Stimulated activated naive B cell treated with anti-CD40 and anti-IgM and Interleukin-4, amounts not matched to agents 10 μg/mL and 1 μg/mL and 100 μg/mL, for 72 hours (primary cell): ENCODE data around the gene SHLD2.
"Not testable (repeated sequence)": the region's sequence is repeated elsewhere in the genome, so short reads cannot be mapped to it uniquely, and the experiment has no call there.

Experiments used
- ATAC-seq, 2 donors: fragments of 150-1000 bp; cut with Tn5 transposase; replicated peaks; 2 replicates each; pipeline ENCODE4 v1.10.0; 2021; ENCODE audit warnings: moderate library complexity in 1 of 2
- DNase-seq: peaks from one replicate; pipeline ENCODE4 v3.0.0; 2021
- H3K27ac Mint-ChIP-seq: one replicate; pipeline ENCODE4 v1.8.0; 2022; ENCODE audit warnings: mild to moderate bottlenecking, mixed read lengths
- H3K27me3 Mint-ChIP-seq, 2 donors: one replicate each; pipeline ENCODE4 v1.8.0; 2022; ENCODE audit warnings: mixed read lengths in 2 of 2
- H3K36me3 Mint-ChIP-seq, 2 donors: one replicate each; pipeline ENCODE4 v1.8.0; 2022; ENCODE audit warnings: mixed read lengths in 2 of 2, mild to moderate bottlenecking in 1 of 2
- H3K4me1 Mint-ChIP-seq, 2 donors: one replicate each; pipeline ENCODE4 v1.8.0; 2022; ENCODE audit warnings: mixed read lengths in 2 of 2, mild to moderate bottlenecking in 1 of 2
- H3K4me3 Mint-ChIP-seq, 2 donors: one replicate each; pipeline ENCODE4 v1.8.0; 2022; ENCODE audit warnings: mild to moderate bottlenecking in 2 of 2, mixed read lengths in 2 of 2, moderate library complexity in 1 of 2
- H3K9me3 Mint-ChIP-seq, 2 donors: one replicate each; pipeline ENCODE4 v1.8.0; 2022; ENCODE audit warnings: mixed read lengths in 2 of 2, mild to moderate bottlenecking in 1 of 2

Gene SHLD2

DNA sequence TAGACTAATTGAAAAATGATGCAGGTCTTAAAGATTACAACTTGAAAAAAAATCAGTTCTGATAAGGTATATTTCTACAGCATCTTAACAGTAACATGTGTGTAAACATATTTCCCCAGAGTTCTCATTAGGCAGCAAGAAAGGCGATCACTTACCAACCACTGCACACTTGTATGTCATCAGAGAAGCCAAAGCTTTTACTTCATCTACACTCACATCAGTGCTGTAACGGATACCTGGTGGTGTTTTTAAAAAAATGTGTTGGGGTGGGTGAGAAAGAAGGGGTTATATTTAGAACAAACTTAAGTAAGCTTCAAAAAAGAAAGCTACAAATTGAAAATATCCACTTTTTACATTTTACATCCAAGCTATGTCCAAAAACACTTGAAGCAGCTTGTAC, 18.6 kb upstream of the SHLD2 start:
- not testable (repeated sequence) for H3K27me3 Mint-ChIP-seq
- Mint-ChIP-seq H3K4me1 (peaks cover 3 to 12% of the 10 kb centered on the region in 2 donors), H3K36me3 (peaks cover 15 to 21% of the 10 kb centered on the region in 2 donors)

DNA sequence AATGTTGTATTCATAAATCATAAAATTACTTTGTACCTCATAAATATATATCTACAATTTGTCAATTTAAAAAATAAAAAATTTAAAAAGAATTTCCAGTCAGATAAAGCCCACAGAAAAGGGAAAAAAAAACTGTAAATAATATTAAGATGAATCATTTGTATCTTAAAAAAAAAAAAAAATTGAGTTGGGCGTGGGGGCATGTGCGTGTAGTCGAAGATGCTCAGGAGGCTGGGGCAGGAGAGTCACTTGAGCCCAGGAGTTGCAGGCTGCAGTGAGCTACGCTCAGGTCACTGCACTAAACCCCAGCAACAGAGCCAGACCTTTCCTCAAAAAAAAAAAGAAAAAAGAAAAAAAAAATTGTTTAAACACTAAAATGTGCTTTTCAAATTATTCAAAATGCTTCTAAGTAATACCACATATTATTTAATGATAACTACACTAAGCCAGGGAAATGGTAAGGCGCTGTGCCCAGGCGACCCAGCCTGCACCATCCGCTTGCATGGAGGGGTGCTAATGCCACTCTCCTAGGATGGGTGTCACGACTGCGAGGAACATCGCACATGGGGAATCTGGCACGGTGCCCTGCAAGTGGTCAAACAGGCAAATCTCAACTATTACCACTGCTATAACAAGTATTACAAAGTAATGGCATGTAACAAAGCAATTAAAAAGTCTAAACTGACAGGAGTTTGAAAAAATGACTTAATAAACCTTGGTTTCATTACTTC, 15.7 kb upstream of the SHLD2 start:
- ATAC-seq (no peak), DNase-seq (no peak)
- no peaks in the 10 kb centered on the region for H3K27me3 Mint-ChIP-seq
- H3K36me3 Mint-ChIP-seq = peaks cover 7 to 23% of the 10 kb centered on the region in 2 donors
- H3K4me3 Mint-ChIP-seq = no peak overlapping the region
- no peaks in the 10 kb centered on the region for H3K9me3 Mint-ChIP-seq
- H3K27ac Mint-ChIP-seq = no peak overlapping the region
- peaks cover 19 to 30% of the 10 kb centered on the region in 2 donors for H3K4me1 Mint-ChIP-seq

More for the DNA sequence above, 18.6 kb upstream of the SHLD2 start:
- DNase-seq, H3K27ac Mint-ChIP-seq, H3K4me3 Mint-ChIP-seq, H3K9me3 Mint-ChIP-seq, ATAC-seq: not testable (repeated sequence)

DNA sequence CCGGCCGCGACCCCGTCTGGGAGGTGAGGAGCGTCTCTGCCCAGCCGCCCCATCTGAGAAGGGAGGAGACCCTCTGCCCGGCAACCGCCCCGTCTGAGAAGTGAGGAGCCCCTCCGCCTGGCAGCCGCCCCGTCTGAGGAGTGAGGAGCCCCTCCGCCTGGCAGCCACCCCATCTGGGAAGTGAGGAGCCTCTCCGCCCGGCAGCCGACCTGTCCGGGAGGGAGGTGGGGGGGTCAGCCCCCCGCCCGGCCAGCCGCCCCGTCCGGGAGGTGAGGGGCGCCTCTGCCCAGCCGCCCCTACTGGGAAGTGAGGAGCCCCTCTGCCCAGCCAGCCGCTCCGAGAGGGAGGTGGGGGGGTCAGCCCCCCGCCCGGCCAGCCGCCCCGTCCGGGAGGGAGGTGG, 14.4 kb upstream of the SHLD2 start:
- ATAC-seq, DNase-seq, H3K27me3 Mint-ChIP-seq, H3K27ac Mint-ChIP-seq, H3K9me3 Mint-ChIP-seq, H3K4me3 Mint-ChIP-seq: not testable (repeated sequence)
- peaks cover 25 to 40% of the 10 kb centered on the region in 2 donors for H3K4me1 Mint-ChIP-seq
- H3K36me3 Mint-ChIP-seq = peaks cover 9 to 27% of the 10 kb centered on the region in 2 donors

DNA sequence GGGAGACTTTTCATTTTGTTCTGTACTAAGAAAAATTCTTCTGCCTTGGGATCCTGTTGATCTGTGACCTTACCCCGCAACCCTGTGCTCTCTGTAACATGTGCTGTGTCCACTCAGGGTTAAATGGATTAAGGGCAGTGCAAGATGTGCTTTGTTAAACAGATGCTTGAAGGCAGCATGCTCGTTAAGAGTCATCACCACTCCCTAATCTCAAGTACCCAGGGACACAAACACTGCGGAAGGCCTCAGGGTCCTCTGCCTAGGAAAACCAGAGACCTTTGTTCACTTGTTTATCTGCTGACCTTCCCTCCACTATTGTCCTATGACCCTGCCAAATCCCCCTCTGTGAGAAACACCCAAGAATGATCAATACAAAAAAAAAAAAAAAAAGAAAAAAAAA, 13.4 kb upstream of the SHLD2 start:
- not testable (repeated sequence) for DNase-seq, H3K27ac Mint-ChIP-seq, H3K9me3 Mint-ChIP-seq, ATAC-seq, H3K27me3 Mint-ChIP-seq, H3K4me3 Mint-ChIP-seq
- Mint-ChIP-seq H3K36me3 (peaks cover 10 to 36% of the 10 kb centered on the region in 2 donors), H3K4me1 (peaks cover 31 to 48% of the 10 kb centered on the region in 2 donors)

DNA sequence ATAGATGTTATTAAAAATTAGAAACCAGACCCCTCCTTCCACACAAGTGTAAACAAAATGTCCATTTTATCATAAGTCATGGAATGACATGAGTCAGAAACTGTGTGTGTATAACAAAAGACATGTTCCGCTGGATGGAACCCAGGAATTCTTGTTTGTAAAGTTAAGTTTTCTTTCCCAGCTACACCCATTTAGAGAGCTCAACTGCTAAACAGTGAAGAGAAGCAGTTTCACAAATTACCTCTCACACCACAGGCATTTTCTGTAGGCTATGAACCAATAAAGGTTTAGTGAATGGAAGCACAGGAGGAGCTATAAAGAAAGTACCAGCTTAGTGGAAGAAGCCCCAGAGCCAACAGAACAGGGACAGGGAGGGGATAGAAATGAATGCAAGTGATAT, 12.8 kb upstream of the SHLD2 start:
- H3K27me3 Mint-ChIP-seq, H3K4me3 Mint-ChIP-seq, ATAC-seq, DNase-seq, H3K9me3 Mint-ChIP-seq: not testable (repeated sequence)
- Mint-ChIP-seq H3K27ac (peak overlapping the region; percentile 53), H3K4me1 (peaks cover 35 to 52% of the 10 kb centered on the region in 2 donors), H3K36me3 (peaks cover 14 to 40% of the 10 kb centered on the region in 2 donors)

DNA sequence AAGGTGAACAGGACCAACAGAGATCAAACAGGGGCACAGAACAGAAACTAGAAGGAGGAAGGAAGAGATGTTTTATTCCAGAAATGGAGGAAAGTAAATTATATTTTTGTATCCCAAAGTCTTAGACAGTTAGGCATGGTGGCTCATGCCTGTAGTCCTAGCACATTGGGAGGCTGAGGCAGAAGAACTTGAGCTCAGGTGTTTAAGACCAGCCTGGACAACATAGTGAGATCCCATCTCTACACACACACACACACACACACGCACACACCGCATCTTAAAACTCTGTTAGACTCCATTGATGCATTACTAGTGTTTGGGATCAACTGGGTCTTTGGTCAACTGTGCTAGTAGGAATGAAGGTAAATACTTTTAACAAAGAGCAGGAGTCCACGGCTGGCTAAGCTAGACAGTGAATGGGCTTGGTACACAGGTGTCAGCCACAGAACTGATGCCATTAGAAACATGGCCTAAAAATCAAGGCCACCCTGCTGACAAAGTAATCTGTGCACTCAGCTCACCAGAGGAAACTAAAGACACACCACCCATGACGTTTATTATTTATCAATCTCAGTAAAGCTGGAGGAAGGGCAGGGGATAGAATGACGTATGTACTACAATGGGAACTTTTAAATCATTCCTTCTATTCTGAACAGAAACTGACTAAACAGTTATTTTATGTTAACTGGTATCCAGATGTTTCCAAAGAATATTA, 11.3 kb upstream of the SHLD2 start:
- DNase-seq, H3K9me3 Mint-ChIP-seq, H3K27me3 Mint-ChIP-seq: not testable (repeated sequence)
- H3K4me3 Mint-ChIP-seq = peak overlapping the region in 1 of 2 donors; percentile 25
- H3K27ac Mint-ChIP-seq = peak overlapping the region; percentile 94
- H3K4me1 Mint-ChIP-seq = peaks cover 33 to 52% of the 10 kb centered on the region in 2 donors
- H3K36me3 Mint-ChIP-seq = peaks cover 16 to 47% of the 10 kb centered on the region in 2 donors
- peak; percentile 19 to 68 for ATAC-seq

DNA sequence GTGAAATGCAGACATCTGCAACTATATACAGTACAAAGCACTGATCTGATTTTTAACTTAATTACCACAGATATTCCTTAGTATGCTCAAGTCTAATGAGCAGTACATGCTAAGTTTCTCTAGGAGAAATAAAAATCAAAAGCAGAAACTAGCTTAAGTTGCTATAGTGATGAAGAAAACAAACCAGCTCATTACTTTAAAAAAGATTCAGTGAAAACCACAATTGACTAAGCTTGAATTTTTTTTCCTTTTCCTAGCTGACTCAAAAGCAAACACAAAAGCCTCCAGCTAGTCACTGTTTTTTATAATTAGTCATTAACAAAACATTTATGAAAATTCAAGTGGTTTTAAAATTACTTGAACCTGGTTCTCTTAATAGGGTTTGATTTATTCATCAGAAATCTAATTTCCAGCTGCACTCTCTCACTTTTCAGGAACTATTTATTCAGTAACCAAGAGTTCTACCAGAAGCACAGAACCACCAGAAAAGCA, 10.7 kb upstream of the SHLD2 start:
- ATAC-seq = peak; percentile 81 to 90
- not testable (repeated sequence) for DNase-seq, H3K9me3 Mint-ChIP-seq, H3K27me3 Mint-ChIP-seq
- Mint-ChIP-seq H3K36me3 (peaks cover 18 to 49% of the 10 kb centered on the region in 2 donors), H3K4me1 (peaks cover 36 to 55% of the 10 kb centered on the region in 2 donors), H3K4me3 (peak overlapping the region in 1 of 2 donors; percentile 54), H3K27ac (peak overlapping the region; percentile 94)

DNA sequence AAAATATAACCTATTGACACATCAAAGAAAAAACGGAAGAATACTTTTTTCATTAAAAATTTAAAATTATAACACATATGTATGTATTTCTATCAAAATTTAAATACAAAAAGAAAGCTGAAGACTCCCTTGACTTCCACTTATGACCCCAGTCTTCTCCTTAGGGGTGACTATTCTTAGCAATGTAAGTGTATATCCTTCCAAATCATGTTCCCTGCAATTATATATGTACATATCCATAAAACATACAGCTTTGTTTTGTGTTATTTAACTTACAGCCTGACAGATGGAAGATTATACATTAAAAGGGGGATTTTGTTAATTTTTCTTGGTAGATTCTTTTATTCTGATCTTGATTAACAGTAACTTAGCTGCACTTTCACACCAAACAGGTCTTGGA, 9.5 kb upstream of the SHLD2 start:
- Mint-ChIP-seq H3K4me1 (peaks cover 40 to 65% of the 10 kb centered on the region in 2 donors), H3K27me3 (no peaks in the 10 kb centered on the region), H3K36me3 (peaks cover 20 to 45% of the 10 kb centered on the region in 2 donors), H3K9me3 (no peaks in the 10 kb centered on the region), H3K4me3 (no peak overlapping the region), H3K27ac (no peak overlapping the region)
- DNase-seq (no peak), ATAC-seq (no peak)

DNA sequence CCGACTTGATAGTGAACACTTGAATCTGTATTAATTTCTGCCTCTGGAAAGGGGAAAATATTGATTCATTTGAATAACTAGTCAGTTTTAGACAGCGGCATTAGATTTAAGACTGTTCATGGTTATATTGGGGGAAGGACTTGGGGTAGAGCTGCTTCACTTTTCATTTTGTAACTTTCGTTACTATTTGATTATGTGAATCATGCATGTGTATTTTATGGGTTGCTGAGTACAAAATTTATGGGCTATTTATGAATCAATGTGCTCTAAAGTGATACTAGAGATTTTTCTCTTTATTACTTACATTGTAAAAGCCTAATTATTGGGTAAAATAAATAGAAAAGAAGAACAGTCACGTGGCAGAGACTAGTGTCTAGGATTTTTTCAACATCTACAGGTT, 5.3 kb upstream of the SHLD2 start:
- no peak overlapping the region for H3K27ac Mint-ChIP-seq
- no peaks in the 10 kb centered on the region for H3K27me3 Mint-ChIP-seq
- peaks cover 43 to 71% of the 10 kb centered on the region in 2 donors for H3K4me1 Mint-ChIP-seq
- H3K36me3 Mint-ChIP-seq = peaks cover 22 to 39% of the 10 kb centered on the region in 2 donors
- no peak for DNase-seq
- no peak for ATAC-seq
- no peaks in the 10 kb centered on the region for H3K9me3 Mint-ChIP-seq
- no peak overlapping the region for H3K4me3 Mint-ChIP-seq

DNA sequence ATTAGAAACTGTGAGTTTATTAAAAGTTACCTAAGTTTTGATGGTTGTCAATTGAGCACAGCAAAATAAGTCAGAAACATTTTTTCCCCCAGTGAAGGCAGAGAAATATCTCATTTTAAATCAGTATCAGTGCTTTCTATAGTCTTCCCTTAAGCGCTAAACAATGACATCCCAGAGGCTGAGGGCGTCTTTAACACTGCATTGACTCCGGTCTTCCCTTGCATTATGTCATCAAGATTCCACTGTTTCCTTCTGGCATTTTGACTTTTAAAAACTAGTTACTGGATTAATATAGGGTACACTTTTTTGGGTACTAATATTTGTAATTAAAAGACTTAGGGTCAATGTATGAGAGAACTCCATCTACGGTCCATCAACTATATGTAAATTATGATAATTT, 4.2 kb upstream of the SHLD2 start:
- ATAC-seq = no peak
- peaks cover 20 to 33% of the 10 kb centered on the region in 2 donors for H3K36me3 Mint-ChIP-seq
- H3K4me3 Mint-ChIP-seq = no peak overlapping the region
- no peaks in the 10 kb centered on the region for H3K9me3 Mint-ChIP-seq
- peaks cover 37 to 63% of the 10 kb centered on the region in 2 donors for H3K4me1 Mint-ChIP-seq
- H3K27ac Mint-ChIP-seq = no peak overlapping the region
- DNase-seq = no peak
- H3K27me3 Mint-ChIP-seq = no peaks in the 10 kb centered on the region

DNA sequence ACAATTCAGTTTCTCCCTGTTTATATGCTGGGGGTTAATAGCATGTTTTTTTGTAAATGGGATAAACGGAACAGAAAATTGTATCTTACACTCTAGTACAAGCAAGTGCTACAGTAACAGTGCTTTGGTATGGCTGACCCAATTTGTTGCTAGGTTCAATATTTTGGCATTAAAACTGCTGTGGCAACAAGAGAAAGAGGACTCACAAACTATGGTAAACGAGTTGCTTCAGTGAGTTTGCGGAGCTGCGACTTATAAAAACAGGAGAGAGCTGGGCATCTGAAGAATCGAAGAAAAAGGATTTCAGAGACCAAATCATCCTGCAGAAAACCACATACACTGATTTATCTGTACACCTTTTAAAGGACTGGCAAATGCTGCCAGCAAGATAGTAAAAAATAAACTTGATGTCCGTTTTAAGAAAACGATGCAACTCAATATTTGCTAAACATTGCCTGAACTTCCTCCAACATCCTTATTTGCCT, 2.6 kb upstream of the SHLD2 start:
- DNase-seq = no peak
- Mint-ChIP-seq H3K36me3 (peaks cover 11 to 20% of the 10 kb centered on the region in 2 donors), H3K4me1 (peaks cover 28 to 50% of the 10 kb centered on the region in 2 donors)

DNA sequence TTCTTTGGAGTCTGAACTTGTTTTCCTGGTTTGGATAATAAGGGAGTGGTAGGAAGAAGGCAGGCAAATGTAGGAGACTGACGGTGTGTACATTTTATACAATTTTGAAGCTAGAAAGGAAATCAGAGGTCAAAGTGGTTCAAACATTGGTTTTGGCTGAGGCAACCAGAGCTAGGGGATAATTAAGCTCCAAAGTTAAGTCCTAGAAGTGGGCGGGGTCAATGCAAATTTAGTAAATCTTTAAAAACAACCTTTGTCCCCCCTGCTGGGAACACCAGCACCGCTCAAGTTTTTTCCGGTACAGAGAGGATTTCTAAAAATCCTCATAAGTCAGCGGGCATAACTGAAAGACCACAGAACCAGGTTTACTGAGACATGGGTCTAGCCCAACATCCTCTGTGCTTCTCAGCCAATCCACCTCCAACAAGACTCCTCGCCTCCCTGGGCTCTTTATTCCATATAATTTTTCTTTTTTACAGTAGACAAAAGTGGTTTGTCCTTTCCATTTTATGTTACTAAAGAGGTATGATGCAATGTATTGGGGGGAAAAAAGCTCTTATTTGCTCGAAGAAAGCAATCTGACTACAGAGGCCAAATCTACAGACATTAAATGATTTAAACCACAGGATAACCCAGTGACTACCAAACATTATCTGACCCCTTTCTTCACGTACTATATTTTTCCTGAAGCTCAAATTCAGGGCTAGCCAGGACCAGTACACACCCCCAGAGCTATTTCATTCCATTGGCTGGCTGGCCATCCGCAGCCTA, 2.0 kb upstream of the SHLD2 start:
- H3K36me3 Mint-ChIP-seq = peaks cover 8 to 15% of the 10 kb centered on the region in 2 donors
- H3K27ac Mint-ChIP-seq = peak overlapping the region; percentile 5
- H3K27me3 Mint-ChIP-seq = no peaks in the 10 kb centered on the region
- peaks cover 28 to 46% of the 10 kb centered on the region in 2 donors for H3K4me1 Mint-ChIP-seq
- peak overlapping the region; percentile 94 to 95 for H3K4me3 Mint-ChIP-seq
- DNase-seq (no peak), ATAC-seq (no peak)
- no peaks in the 10 kb centered on the region for H3K9me3 Mint-ChIP-seq

More for the DNA sequence above, 2.6 kb upstream of the SHLD2 start:
- H3K27me3 Mint-ChIP-seq = no peaks in the 10 kb centered on the region
- no peak for ATAC-seq
- peak overlapping the region; percentile 94 to 95 for H3K4me3 Mint-ChIP-seq
- peak overlapping the region; percentile 5 for H3K27ac Mint-ChIP-seq
- H3K9me3 Mint-ChIP-seq = no peaks in the 10 kb centered on the region

DNA sequence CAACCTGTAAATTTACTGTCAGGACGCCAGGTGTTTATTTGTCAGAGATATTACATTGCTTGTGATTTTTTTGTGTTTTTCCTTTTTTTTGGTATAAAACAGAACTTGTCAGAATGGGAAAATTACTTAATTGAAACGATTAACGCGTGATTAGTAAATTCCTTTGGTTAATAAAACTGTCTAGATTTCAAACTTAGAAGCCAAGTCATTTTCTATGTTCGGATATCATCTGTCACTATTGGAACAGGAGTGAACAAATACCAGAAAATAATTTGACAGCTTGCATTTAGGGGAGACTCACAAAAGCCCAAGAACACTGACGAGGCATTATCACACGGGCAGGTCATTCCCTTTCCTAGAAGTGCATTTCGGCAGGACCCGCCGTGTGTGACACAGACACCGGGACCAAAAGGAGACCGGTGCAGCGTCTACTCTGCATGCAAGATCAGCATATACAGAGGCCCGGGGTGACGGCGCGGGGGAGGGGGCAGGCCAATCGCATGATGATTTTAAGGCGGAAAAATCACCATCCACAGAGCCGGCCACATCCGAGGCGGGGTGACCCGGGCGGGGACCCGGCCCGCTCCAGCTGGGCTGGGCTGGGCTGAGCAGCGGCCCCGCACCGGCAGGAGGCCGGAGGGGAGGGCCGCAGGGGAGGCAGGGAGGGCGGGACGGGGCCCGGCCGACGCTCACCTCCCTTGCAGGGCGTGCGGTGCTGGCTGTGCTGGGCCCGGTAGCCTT, 1.2 kb upstream of the SHLD2 start:
- Mint-ChIP-seq H3K4me1 (peaks cover 28 to 46% of the 10 kb centered on the region in 2 donors), H3K27me3 (no peaks in the 10 kb centered on the region), H3K27ac (peak overlapping the region; percentile 98), H3K36me3 (peaks cover 8 to 15% of the 10 kb centered on the region in 2 donors), H3K4me3 (peak overlapping the region; percentile 95), H3K9me3 (no peaks in the 10 kb centered on the region)
- ATAC-seq (peak; percentile 39 to 42), DNase-seq (peak; percentile 61)
